Measurements from ENCODE around the gene SLC25A23.

The SLC25A23 gene

GRCh38 chr19:6452223-6452614 is 7.4 kb downstream of the SLC25A23 start:
- DNase-seq (ENCODE audit: extremely low read depth, low read depth): no peak
- no peak for TF ChIP-seq CTCF (IDR thresholded peaks at IDR 0.05; ENCODE audit: low read depth, low read length)

- DNase-seq (ENCODE audit: extremely low read depth, low read depth): no peak
- no peak for TF ChIP-seq CTCF (IDR thresholded peaks at IDR 0.05; ENCODE audit: low read depth, low read length)
Measured at GRCh38 chr19:6451583-6452222, 7.9 kb downstream of the SLC25A23 start.

- no peak for TF ChIP-seq CTCF (IDR thresholded peaks at IDR 0.05; ENCODE audit: low read depth, low read length)
- DNase-seq (ENCODE audit: extremely low read depth, low read depth): no peak
Measured at GRCh38 chr19:6450166-6450565, 9.4 kb downstream of the SLC25A23 start.

- no peak for DNase-seq (ENCODE audit: extremely low read depth, low read depth)
- no peak for TF ChIP-seq CTCF (IDR thresholded peaks at IDR 0.05; ENCODE audit: low read depth, low read length)
Measured at GRCh38 chr19:6448045-6448444, 11.5 kb downstream of the SLC25A23 start.

GRCh38 chr19:6446452-6446851 is 13.1 kb downstream of the SLC25A23 start:
- TF ChIP-seq CTCF (IDR thresholded peaks at IDR 0.05; ENCODE audit: low read depth, low read length): no peak
- DNase-seq (ENCODE audit: extremely low read depth, low read depth): no peak

- no peak for TF ChIP-seq CTCF (IDR thresholded peaks at IDR 0.05; ENCODE audit: low read depth, low read length)
- DNase-seq (ENCODE audit: extremely low read depth, low read depth): no peak
Measured at GRCh38 chr19:6443986-6444385, 15.6 kb downstream of the SLC25A23 start.

GRCh38 chr19:6442087-6442688 is 17.4 kb downstream of the SLC25A23 start:
- no peak for TF ChIP-seq CTCF (IDR thresholded peaks at IDR 0.05; ENCODE audit: low read depth, low read length)
- DNase-seq (ENCODE audit: extremely low read depth, low read depth): no peak
